ENCODE data around the gene ACER3. TPM values are rescaled to one million over a fixed set of nuclear protein-coding genes. Genes with fewer than 3 reads are reported as not detected.

ACER3 gene
- total and polyA plus RNA-seq, 11 donors = 3.2 to 17.0 (median 9.8) TPM

DNA sequence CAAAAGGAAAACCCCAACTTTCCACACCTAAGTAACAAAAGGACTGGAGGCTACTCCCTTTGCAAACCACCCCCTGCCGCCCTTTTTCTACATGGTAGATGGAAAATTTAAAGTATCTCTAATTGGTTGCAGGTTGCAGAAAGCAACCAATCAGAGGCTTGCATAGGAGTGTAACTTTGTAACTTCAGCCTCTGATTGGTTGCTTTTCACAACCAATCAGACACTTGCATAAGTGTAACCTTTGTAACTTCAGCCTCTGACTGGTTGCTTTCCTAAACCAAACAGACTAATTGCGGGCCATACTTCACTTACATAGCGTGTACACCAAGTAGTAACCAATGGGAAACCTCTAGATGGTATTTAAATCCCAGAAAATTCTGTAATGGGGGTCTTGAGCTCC, 16.8 kb upstream of the ACER3 start:
- Histone ChIP-seq H3K27me3 (no peaks in the 10 kb centered on the region), H3K36me3 (no peaks in the 10 kb centered on the region), H3K27ac (no peak overlapping the region), H3K4me3 (no peak overlapping the region), H3K9me3 (no peaks in the 10 kb centered on the region), H3K4me1 (peaks cover 0 to 12% (median 0%) of the 10 kb centered on the region in 12 donors)
- 96 to 100% (median 99%) methylated on average over 3 of the region's 3 CpGs for WGBS, 4 donors
- DNase-seq (no peak), ATAC-seq (no peak)
- intact Hi-C loops (cut with DNase I) = no loop called here
- TF ChIP-seq, protein P1, sequence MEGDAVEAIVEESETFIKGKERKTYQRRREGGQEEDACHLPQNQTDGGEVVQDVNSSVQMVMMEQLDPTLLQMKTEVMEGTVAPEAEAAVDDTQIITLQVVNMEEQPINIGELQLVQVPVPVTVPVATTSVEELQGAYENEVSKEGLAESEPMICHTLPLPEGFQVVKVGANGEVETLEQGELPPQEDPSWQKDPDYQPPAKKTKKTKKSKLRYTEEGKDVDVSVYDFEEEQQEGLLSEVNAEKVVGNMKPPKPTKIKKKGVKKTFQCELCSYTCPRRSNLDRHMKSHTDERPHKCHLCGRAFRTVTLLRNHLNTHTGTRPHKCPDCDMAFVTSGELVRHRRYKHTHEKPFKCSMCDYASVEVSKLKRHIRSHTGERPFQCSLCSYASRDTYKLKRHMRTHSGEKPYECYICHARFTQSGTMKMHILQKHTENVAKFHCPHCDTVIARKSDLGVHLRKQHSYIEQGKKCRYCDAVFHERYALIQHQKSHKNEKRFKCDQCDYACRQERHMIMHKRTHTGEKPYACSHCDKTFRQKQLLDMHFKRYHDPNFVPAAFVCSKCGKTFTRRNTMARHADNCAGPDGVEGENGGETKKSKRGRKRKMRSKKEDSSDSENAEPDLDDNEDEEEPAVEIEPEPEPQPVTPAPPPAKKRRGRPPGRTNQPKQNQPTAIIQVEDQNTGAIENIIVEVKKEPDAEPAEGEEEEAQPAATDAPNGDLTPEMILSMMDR (IDR thresholded peaks at IDR 0.05) = no peak
- TF ChIP-seq POLR2A (IDR thresholded peaks at IDR 0.05) = no peak

DNA sequence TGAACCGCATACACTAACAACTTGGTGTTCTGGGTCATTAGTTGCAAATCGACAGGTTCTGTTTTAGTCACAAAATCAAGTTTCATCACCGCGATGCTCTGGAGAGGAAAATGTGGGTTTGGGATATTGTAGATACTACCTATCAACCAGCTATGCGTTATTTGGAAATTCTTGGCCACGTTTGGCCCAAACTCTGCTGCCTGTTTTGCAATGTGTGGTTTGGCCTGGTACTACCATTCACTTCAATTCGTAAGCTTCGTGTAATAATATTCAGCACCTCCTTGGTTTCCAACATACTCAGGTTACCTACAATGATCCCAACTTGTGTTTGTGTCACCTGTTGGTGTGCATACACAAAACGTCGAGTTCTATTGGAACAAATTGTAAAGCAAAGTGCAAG, 16.2 kb upstream of the ACER3 start:
- intact Hi-C loops (cut with DNase I) = no loop called here
- WGBS, 4 donors = 87 to 96% (median 92%) methylated on average over 10 of the region's 10 CpGs
- no peak for TF ChIP-seq POLR2A (IDR thresholded peaks at IDR 0.05)
- TF ChIP-seq, protein P1 (IDR thresholded peaks at IDR 0.05) = no peak
- DNase-seq (no peak), ATAC-seq (no peak)
- no peaks in the 10 kb centered on the region for H3K27me3 ChIP-seq
- H3K9me3 ChIP-seq = no peaks in the 10 kb centered on the region
- no peak overlapping the region for H3K27ac ChIP-seq
- H3K4me3 ChIP-seq = no peak overlapping the region
- peaks cover 0 to 8% (median 0%) of the 10 kb centered on the region in 12 donors for H3K4me1 ChIP-seq
- no peaks in the 10 kb centered on the region for H3K36me3 ChIP-seq

DNA sequence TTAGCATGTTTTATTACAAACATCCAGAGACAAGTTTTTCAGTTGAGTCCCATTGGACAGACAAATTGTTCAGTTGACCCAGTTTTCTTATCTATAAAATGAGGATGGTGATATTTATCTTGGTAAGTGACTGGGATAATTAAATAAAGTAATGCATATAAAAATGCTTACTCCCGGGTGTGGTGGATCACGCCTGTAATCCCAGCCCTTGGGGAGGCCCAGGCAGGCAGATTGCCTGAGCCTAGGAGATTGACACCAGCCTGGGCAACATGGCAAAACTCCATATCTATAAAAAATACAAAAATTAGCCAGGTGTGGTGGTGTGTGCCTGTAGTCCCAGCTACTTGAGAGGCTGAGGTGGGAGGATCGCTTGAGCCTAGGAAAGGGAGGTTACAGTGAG, 15.6 kb upstream of the ACER3 start:
- no peaks in the 10 kb centered on the region for H3K27me3 ChIP-seq
- H3K4me3 ChIP-seq = no peak overlapping the region
- H3K27ac ChIP-seq = no peak overlapping the region
- ATAC-seq (no peak), DNase-seq (no peak)
- no peaks in the 10 kb centered on the region for H3K36me3 ChIP-seq
- TF ChIP-seq POLR2A (IDR thresholded peaks at IDR 0.05) = no peak
- TF ChIP-seq, protein P1 (IDR thresholded peaks at IDR 0.05) = no peak
- peaks cover 0 to 8% (median 0%) of the 10 kb centered on the region in 12 donors for H3K4me1 ChIP-seq
- H3K9me3 ChIP-seq = no peaks in the 10 kb centered on the region
- WGBS, 4 donors = 85 to 93% (median 89%) methylated on average over 3 of the region's 3 CpGs
- intact Hi-C loops (cut with DNase I) = no loop called here

DNA sequence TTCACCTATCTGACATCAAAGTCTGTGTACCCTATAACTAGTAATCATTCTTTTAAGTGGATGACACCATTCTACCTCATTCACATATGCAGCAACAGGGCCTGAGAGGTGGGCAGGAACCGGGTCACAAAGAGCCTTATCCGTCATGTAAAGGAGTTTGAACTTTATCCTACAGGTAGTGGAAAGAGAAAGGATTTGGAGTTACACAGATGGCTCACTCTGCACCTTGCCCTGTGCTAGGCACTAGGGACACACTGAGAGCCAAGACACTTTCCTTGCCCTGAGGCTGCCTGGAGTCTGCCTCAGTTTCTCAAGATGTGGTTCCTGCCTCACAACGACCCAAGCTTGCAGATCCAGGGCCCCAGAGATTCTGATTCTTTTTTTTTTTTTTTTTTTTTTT, 14.3 kb upstream of the ACER3 start:
- TF ChIP-seq, protein P1 (IDR thresholded peaks at IDR 0.05) = no peak
- no peak for TF ChIP-seq POLR2A (IDR thresholded peaks at IDR 0.05)
- DNase-seq (no peak), ATAC-seq (no peak)
- WGBS, 4 donors = 86 to 92% (median 87%) methylated on average over 3 of the region's 3 CpGs
- intact Hi-C loops (cut with DNase I) = no loop called here
- no peak overlapping the region for H3K27ac ChIP-seq
- peaks cover 0 to 20% (median 2%) of the 10 kb centered on the region in 12 donors for H3K4me1 ChIP-seq
- no peaks in the 10 kb centered on the region for H3K27me3 ChIP-seq
- H3K4me3 ChIP-seq = no peak overlapping the region
- H3K36me3 ChIP-seq = no peaks in the 10 kb centered on the region
- no peaks in the 10 kb centered on the region for H3K9me3 ChIP-seq

All from heart left ventricle (tissue), 16 donors.